H1 (cell line): ENCODE measurements around the gene PURA. TPM values are rescaled to one million over a fixed set of nuclear protein-coding genes. Genes with fewer than 3 reads are reported as not detected.

Source experiments
- CTCF ChIA-PET: fragments of 300-600 bp; sonication (Branson Sonifier 250); formaldehyde crosslinking; loops from one replicate; lab custom pipeline; 2021; ENCODE audit not compliant: partially characterized antibody; lab: Charles Lee
- POLR2A ChIA-PET: fragments of 300-600 bp; sonication (Branson Sonifier 250); formaldehyde crosslinking; loops from one replicate; lab custom pipeline; 2021; ENCODE audit warnings: inconsistent platforms; ENCODE audit not compliant: partially characterized antibody; lab: Charles Lee
- DNase-seq, 2 experiments: peaks; one replicate each; pipeline versions ENCODE4 v3.0.0 to v3.0.0-alpha.2; 2010 to 2022; ENCODE audit warnings: low spot score in 2 of 2, low read depth in 1 of 2, mixed read lengths in 1 of 2
- FAIRE-seq: peaks from 2 replicates; lab custom pipeline; 2011; peaks lifted over from hg19 to GRCh38; lab: Jason Lieb, UNC
- H2AFZ ChIP-seq: 2 replicates; pipeline ENCODE4 v1.8.1; 2012; ENCODE audit warnings: low read length, inconsistent platforms
- H2AK5ac ChIP-seq: 2 replicates; pipeline ENCODE4 v1.6.1; 2013; ENCODE audit warnings: low read depth, low read length
- H2BK120ac ChIP-seq: replicated peaks from 2 replicates; pipeline ENCODE3; 2013; ENCODE audit warnings: low read depth, low read length, inconsistent platforms
- H2BK12ac ChIP-seq: 2 replicates; pipeline ENCODE4 v1.6.1; 2013; ENCODE audit warnings: low read depth, low read length
- H2BK15ac ChIP-seq: 2 replicates; pipeline ENCODE4 v1.6.1; 2013; ENCODE audit warnings: low read length
- H2BK20ac ChIP-seq: 2 replicates; pipeline ENCODE4 v1.6.1; 2013; ENCODE audit warnings: low read length
- H2BK5ac ChIP-seq: 2 replicates; pipeline ENCODE4 v1.6.1; 2013; ENCODE audit warnings: low read depth, low read length
- H3K14ac ChIP-seq: 2 replicates; pipeline ENCODE4 v1.6.1; 2013; ENCODE audit warnings: inconsistent platforms; ENCODE audit not compliant: insufficient read length
- H3K18ac ChIP-seq: 2 replicates; pipeline ENCODE4 v1.6.1; 2013; ENCODE audit warnings: low read length; ENCODE audit errors: extremely low read depth
- H3K23ac ChIP-seq: 2 replicates; pipeline ENCODE4 v1.6.1; 2013; ENCODE audit warnings: inconsistent platforms; ENCODE audit not compliant: insufficient read length
- H3K23me2 ChIP-seq: 2 replicates; pipeline ENCODE4 v1.6.1; 2013; ENCODE audit warnings: low read depth, low read length
- H3K27ac ChIP-seq: 2 replicates; pipeline ENCODE4 v1.6.1; 2011; ENCODE audit warnings: low read depth, low read length, inconsistent platforms
- H3K27me3 ChIP-seq, 4 experiments: replicated peaks in 1 of 4; 1 replicate in 1 of 4; 2 replicates in 3 of 4; pipeline versions ENCODE4 v1.6.1 to v1.8.1; 2011 to 2013; ENCODE audit warnings: low read length in 3 of 4, mild to moderate bottlenecking in 3 of 4, inconsistent platforms in 2 of 4, mixed read lengths in 2 of 4, moderate library complexity in 1 of 4; ENCODE audit not compliant: control insufficient read depth in 3 of 4, insufficient read depth in 3 of 4; ENCODE audit errors: extremely low read depth in 1 of 4
- H3K36me3 ChIP-seq, 4 experiments: 2 replicates each; pipeline versions ENCODE4 v1.6.1 to v1.8.1; 2011 to 2013; ENCODE audit warnings: mild to moderate bottlenecking in 4 of 4, low read length in 3 of 4, moderate library complexity in 2 of 4, control low read depth in 1 of 4, inconsistent platforms in 1 of 4; ENCODE audit not compliant: insufficient read depth in 4 of 4, control insufficient read depth in 2 of 4
- H3K4ac ChIP-seq: replicated peaks from 2 replicates; pipeline ENCODE3; 2013; ENCODE audit warnings: low read length, low read depth, mixed read lengths, inconsistent platforms; ENCODE audit not compliant: insufficient read length
- H3K4me1 ChIP-seq, 4 experiments: replicated peaks in 1 of 4; 1 replicate in 1 of 4; 2 replicates in 3 of 4; pipeline versions ENCODE4 v1.6.1 to v1.8.1; 2011 to 2013; ENCODE audit warnings: low read length in 3 of 4, inconsistent platforms in 2 of 4, mixed read lengths in 1 of 4; ENCODE audit not compliant: insufficient read depth in 4 of 4, control insufficient read depth in 3 of 4
- H3K4me2 ChIP-seq, 2 experiments: 2 replicates each; pipeline versions ENCODE4 v1.6.1 to v1.8.1; 2011 to 2013; ENCODE audit warnings: low read depth in 2 of 2, low read length in 2 of 2, control low read depth in 1 of 2, inconsistent platforms in 1 of 2, mild to moderate bottlenecking in 1 of 2; ENCODE audit not compliant: insufficient read depth in 1 of 2
- H3K4me3 ChIP-seq, 4 experiments: fragments of 200-600, 300-600 bp in 1 of 4; sonication (generic), shearing (Covaris generic), sonication (Bioruptor Twin) in 1 of 4; 2 replicates each; pipeline versions ENCODE4 v1.5.1 to v1.8.1; 2011 to 2016; ENCODE audit warnings: low read length in 4 of 4, low read depth in 3 of 4, control low read depth in 2 of 4, inconsistent platforms in 2 of 4, mild to moderate bottlenecking in 2 of 4, mixed read lengths in 1 of 4, moderate library complexity in 1 of 4; ENCODE audit not compliant: insufficient read depth in 2 of 4; ENCODE audit errors: extremely low read depth in 1 of 4
- H3K56ac ChIP-seq: replicated peaks from 2 replicates; pipeline ENCODE3; 2013; ENCODE audit warnings: low read depth, mild to moderate bottlenecking, mixed read lengths, low read length, inconsistent platforms; ENCODE audit not compliant: insufficient read length
- H3K79me1 ChIP-seq: 2 replicates; pipeline ENCODE4 v1.6.1; 2013; ENCODE audit warnings: low read depth, low read length, control low read depth
- H3K79me2 ChIP-seq, 2 experiments: 2 replicates each; pipeline versions ENCODE4 v1.6.1 to v1.8.1; 2012 to 2013; ENCODE audit warnings: low read length in 2 of 2, mild to moderate bottlenecking in 2 of 2, inconsistent platforms in 1 of 2; ENCODE audit not compliant: insufficient read depth in 2 of 2, control insufficient read depth in 1 of 2
- H3K9ac ChIP-seq, 4 experiments: replicated peaks in 1 of 4; 1 replicate in 1 of 4; 2 replicates in 3 of 4; pipeline versions ENCODE4 v1.6.1 to v1.8.1; 2011 to 2013; ENCODE audit warnings: low read depth in 3 of 4, low read length in 3 of 4, control low read depth in 2 of 4, mild to moderate bottlenecking in 2 of 4, moderate library complexity in 2 of 4, inconsistent platforms in 1 of 4; ENCODE audit errors: extremely low read depth in 1 of 4
- H3K9me3 ChIP-seq, 2 experiments: 2 replicates each; pipeline versions ENCODE4 v1.6.1 to v1.8.1; 2012 to 2013; ENCODE audit warnings: mild to moderate bottlenecking in 2 of 2, moderate library complexity in 2 of 2, control low read depth in 1 of 2, inconsistent platforms in 1 of 2, low read depth in 1 of 2, low read length in 1 of 2, mixed read lengths in 1 of 2; ENCODE audit not compliant: insufficient read depth in 2 of 2
- H4K20me1 ChIP-seq, 2 experiments: replicated peaks in 1 of 2; 2 replicates each; pipeline versions ENCODE3 to v1.8.1; 2011 to 2013; ENCODE audit warnings: inconsistent platforms in 2 of 2, low read length in 2 of 2, mild to moderate bottlenecking in 1 of 2; ENCODE audit not compliant: insufficient read depth in 2 of 2, control insufficient read depth in 1 of 2
- H4K5ac ChIP-seq: 2 replicates; pipeline ENCODE4 v1.6.1; 2013; ENCODE audit warnings: low read length, low read depth, mixed read lengths, inconsistent platforms; ENCODE audit not compliant: insufficient read length
- H4K8ac ChIP-seq: 2 replicates; pipeline ENCODE4 v1.8.0; 2013; ENCODE audit warnings: mild to moderate bottlenecking, moderate library complexity, low read length, inconsistent platforms; ENCODE audit not compliant: insufficient read depth; ENCODE audit errors: extremely low read depth
- H4K91ac ChIP-seq: replicated peaks from 2 replicates; pipeline ENCODE3; 2013; ENCODE audit warnings: low read length, mixed read lengths, inconsistent platforms; ENCODE audit not compliant: insufficient read length
- CHD1 ChIP-seq: IDR thresholded peaks from 2 replicates; pipeline ENCODE4 v1.6.1; 2012; ENCODE audit warnings: low read depth, low read length, improper control_type of control experiment
- GTF2F1 ChIP-seq: IDR thresholded peaks from 2 replicates; pipeline ENCODE4 v1.6.1; 2012; ENCODE audit warnings: low read depth, low read length, improper control_type of control experiment, borderline replicate concordance
- KDM5A ChIP-seq: fragments of 200-600 bp; IDR thresholded peaks from 2 replicates; pipeline ENCODE4 v1.7.1; 2012; ENCODE audit warnings: mild to moderate bottlenecking, low read length, inconsistent platforms, mixed read lengths
- NRF1 ChIP-seq: IDR thresholded peaks from 2 replicates; pipeline ENCODE4 v1.6.1; 2011; ENCODE audit warnings: mild to moderate bottlenecking, low read depth, low read length, improper control_type of control experiment
- SAP30 ChIP-seq: fragments of 300-600 bp; sonication (generic); IDR thresholded peaks from 2 replicates; pipeline ENCODE4 v1.7.1; 2012; ENCODE audit warnings: low read length, moderate library complexity, mild to moderate bottlenecking, inconsistent platforms; ENCODE audit not compliant: insufficient read depth, insufficient replicate concordance
- SP1 ChIP-seq: IDR thresholded peaks from 2 replicates; pipeline ENCODE4 v1.6.1; 2011; ENCODE audit warnings: low read depth, low read length
- SP4 ChIP-seq: IDR thresholded peaks from 2 replicates; pipeline ENCODE4 v1.6.1; 2012; ENCODE audit warnings: low read length, inconsistent platforms
- WGBS, 2 experiments: shearing (Covaris generic) in 1 of 2; methylation state at CpG; one replicate each; pipeline versions ENCODE4 v1.1.6 to v1.1.7; 2013 to 2015; ENCODE audit warnings: low lambda C conversion rate in 2 of 2, mixed read lengths in 2 of 2, inconsistent platforms in 1 of 2, low coverage in 1 of 2, missing lambda C conversion rate in 1 of 2; ENCODE audit not compliant: insufficient replicate concordance in 2 of 2, insufficient coverage in 1 of 2, insufficient read length in 1 of 2; ENCODE audit errors: extremely low coverage in 1 of 2, missing lambda C conversion rate in 1 of 2; 5-methylcytosine and 5-hydroxymethylcytosine counted together
- polyA plus RNA-seq, 7 experiments: library from polyadenylated mRNA; depleted of rRNA in 3 of 7; stranded (reverse) in 5 of 7; unstranded in 2 of 7; fragments of >200 nt in 5 of 7; fragments of 200-250 nt in 2 of 7; gene quantifications; 1 replicate in 5 of 7; 2 replicates in 1 of 7; 4 replicates in 1 of 7; pipeline versions ENCODE4 v1.2.1 to v1.2.3, GENCODE V29; 2011 to 2013; ENCODE audit warnings: missing spikeins in 2 of 7, mixed read lengths in 2 of 7
- total RNA-seq: library from RNA; stranded (reverse); fragmentation: NEBNext Ultra II Directional; extraction: Animal tissue kit (Norgen Biotek cat#: 25700); gene quantifications from 2 replicates; pipeline ENCODE4 v1.2.1, GENCODE V29; 2021

The PURA gene
- total and polyA plus RNA-seq, 2 of the 8 experiments (the other 6 are each of a cell fraction or from before 2014, with no cell fraction given) = 0.98 to 2.1 TPM

DNA sequence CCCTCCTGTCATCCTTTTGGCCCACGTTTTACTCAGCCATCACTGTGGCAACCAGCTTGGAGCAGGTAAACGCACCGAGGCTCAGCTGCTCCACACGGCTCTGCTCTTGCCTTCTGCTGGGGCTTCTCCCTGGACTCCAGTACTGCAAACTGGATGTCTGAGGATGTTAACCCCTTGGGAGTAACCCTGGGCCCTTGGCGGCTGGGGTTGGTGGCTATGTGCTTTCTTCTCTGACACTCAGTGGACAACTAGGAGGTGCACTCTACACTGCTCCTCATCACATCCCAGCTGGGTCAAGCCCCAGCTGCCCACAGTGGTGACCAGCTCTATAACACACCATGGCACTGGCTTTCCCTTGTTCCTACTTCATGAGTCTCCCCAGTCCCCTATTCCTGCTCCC is 48.9 kb downstream of the PURA start:
- Histone ChIP-seq H2BK20ac (no peak overlapping the region), H4K91ac (no peak overlapping the region), H3K23ac (no peak overlapping the region), H2BK120ac (no peak overlapping the region), H3K56ac (no peak overlapping the region), H2BK5ac (no peak overlapping the region), H2AFZ (no peak overlapping the region), H3K18ac (no peak overlapping the region), H3K4me1 (no peaks in the 10 kb centered on the region), H2AK5ac (no peak overlapping the region), H3K23me2 (no peaks in the 10 kb centered on the region), H3K4ac (no peak overlapping the region), H2BK12ac (no peak overlapping the region), H3K36me3 (no peaks in the 10 kb centered on the region), H3K9ac (no peak overlapping the region), H3K9me3 (no peaks in the 10 kb centered on the region), H2BK15ac (no peak overlapping the region), H3K79me1 (no peaks in the 10 kb centered on the region), H4K5ac (no peak overlapping the region), H3K4me3 (no peak overlapping the region), H4K20me1 (no peaks in the 10 kb centered on the region), H3K4me2 (no peak overlapping the region), H4K8ac (no peak overlapping the region), H3K79me2 (no peaks in the 10 kb centered on the region), H3K27me3 (no peaks in the 10 kb centered on the region), H3K27ac (no peak overlapping the region), H3K14ac (no peak overlapping the region)
- POLR2A ChIA-PET = no interaction called here
- CTCF ChIA-PET = interaction anchor here (0.5 to 1.5 kb wide), 5 partner anchors 10 to 878 kb away, joined by 3 to 6 read pairs (median 3); no protein-coding TSS in a partner anchor
- TF ChIP-seq NRF1 (no peak), GTF2F1 (no peak), SP4 (no peak), SP1 (no peak), KDM5A (no peak), CHD1 (no peak), SAP30 (no peak)
- FAIRE-seq = no peak
- WGBS, 2 experiments = 85% methylated on average over 5 of the region's 5 CpGs; no CpG with 5 or more reads in 1 of the 2 experiments
- DNase-seq = no peak
